GM13977 (cell line): ENCODE measurements around the gene LOXL3.

ENCODE experiments used
- DNase-seq: peaks from one replicate; pipeline ENCODE4 v3.0.0; 2012; ENCODE audit warnings: low spot score
- CTCF ChIP-seq: IDR thresholded peaks from 2 replicates; pipeline ENCODE4 v1.5.1; 2012; ENCODE audit warnings: mild to moderate bottlenecking, control low read depth; ENCODE audit not compliant: insufficient read depth; ENCODE audit errors: extremely low read depth, missing control alignments
- in situ Hi-C: fragments of 300-500 bp; cut with MboI; formaldehyde crosslinking; loops from one replicate; pipeline ENCODE4 v1.12.0; 2022; ENCODE audit warnings: low sequenced_read_pairs, low pct_unique_long_range_greater_than_20kb, mixed read lengths, inconsistent platforms; ENCODE audit not compliant: unreplicated experiment

Gene LOXL3

DNA sequence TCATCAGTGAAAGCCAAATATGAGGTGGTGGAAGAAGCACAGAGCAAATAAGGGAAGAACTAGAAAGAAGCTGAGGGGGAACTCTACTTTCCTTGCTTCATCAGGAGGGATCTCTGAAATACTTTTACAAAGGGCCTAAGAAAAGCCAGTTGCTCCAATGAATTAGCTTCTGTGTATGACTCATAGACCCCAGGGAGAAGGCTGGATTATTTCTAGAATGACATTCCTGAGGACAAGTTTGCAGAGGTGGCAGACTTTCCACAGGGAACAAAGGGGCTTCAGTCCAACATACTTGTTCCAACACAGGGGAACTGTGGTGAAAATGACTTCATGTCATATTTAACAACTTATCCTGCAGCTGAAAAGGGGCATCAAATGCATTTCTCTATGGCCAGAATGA, 29.8 kb upstream of the LOXL3 start:
- no peak for TF ChIP-seq CTCF
- in situ Hi-C loops = loop anchor here (25.0 kb wide), 1 partner anchor 96 kb away; the partner anchor contains the start of genes CCDC142, LBX2 and TTC31

DNA sequence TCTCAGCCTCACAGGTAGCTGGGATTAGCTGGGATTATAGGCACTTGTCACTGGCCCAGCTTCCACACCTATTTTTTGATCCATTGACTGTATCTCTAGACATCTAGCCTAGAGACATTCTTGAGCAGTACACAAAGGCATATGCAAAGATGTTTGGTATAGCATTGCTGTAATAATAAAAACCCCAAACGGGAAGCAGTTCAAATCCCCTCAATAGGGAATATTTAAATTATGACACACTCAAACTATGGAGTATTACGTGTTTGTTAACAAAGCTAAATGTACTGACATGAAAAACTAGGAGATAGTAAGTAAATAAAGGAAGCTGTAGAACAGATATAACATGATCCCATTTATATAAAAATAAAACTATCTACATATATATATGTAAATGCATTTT, 28.4 kb upstream of the LOXL3 start:
- no peak for DNase-seq
- no peak for TF ChIP-seq CTCF
- in situ Hi-C loops = loop anchor here (25.0 kb wide), 1 partner anchor 95 kb away; the partner anchor contains the start of genes CCDC142, LBX2 and TTC31

More for the DNA sequence above, 29.8 kb upstream of the LOXL3 start:
- DNase-seq = no peak

DNA sequence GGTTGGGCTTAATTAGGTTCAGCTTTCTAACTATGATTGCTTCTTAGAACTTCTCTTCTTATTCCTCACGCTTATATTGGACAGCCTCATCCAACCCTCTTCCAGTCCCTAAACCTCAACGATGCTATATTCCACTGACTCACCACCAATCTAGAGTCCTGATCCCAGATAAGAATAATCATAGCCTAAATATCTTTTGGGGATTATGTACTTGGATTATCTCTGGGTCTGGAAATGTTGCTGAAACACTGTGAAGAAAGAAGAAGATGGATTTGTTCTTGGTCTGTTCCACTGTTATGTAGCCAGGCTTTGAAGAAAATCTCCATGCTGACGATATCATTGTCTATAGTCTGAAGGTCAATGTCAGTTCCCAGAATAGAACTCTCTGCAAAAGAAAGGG, 27.7 kb upstream of the LOXL3 start:
- TF ChIP-seq CTCF = no peak
- in situ Hi-C loops = loop anchor here (25.0 kb wide), 1 partner anchor 94 kb away; the partner anchor contains the start of genes CCDC142, LBX2 and TTC31
- DNase-seq = no peak

- in situ Hi-C loops = loop anchor here (25.0 kb wide), 1 partner anchor 91 kb away; the partner anchor contains the start of genes CCDC142, LBX2 and TTC31
- no peak for DNase-seq
- no peak for TF ChIP-seq CTCF
Observed at GRCh38 chr2:74578408-74578807, 24.7 kb upstream of the LOXL3 start.

- no peak for TF ChIP-seq CTCF
- DNase-seq = no peak
- in situ Hi-C loops = loop anchor here (25.0 kb wide), 1 partner anchor 90 kb away; the partner anchor contains the start of genes CCDC142, LBX2 and TTC31
Observed at GRCh38 chr2:74577448-74577847, 23.7 kb upstream of the LOXL3 start.

DNA sequence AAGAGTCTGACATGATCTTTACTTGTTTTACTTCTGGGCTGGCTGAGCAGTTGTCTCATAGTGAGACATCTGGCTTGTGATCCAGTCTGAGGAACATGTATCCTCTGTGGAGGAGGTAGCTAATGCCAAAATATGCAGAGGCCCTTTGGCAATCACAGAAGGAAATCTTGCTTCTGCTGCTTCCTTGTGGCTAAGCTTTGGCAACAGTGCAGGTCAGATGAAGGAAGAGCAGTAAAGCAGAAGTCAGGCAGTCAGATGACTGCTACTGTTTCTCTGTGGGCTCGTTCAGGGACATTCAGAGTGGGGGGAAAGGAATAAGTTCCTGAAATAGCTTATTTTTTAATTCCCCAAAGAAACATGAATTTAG, 23.1 kb upstream of the LOXL3 start:
- DNase-seq = no peak

More for the DNA sequence above, 23.1 kb upstream of the LOXL3 start:
- no peak for TF ChIP-seq CTCF
- in situ Hi-C loops = loop anchor here (25.0 kb wide), 1 partner anchor 90 kb away; the partner anchor contains the start of genes CCDC142, LBX2 and TTC31
